ENCODE data around the gene TIMP2. TPM values are rescaled to one million over a fixed set of nuclear protein-coding genes. Genes with fewer than 3 reads are reported as not detected.
A peak's percentile ranks its signal among the peaks of the same experiment; 100 is the strongest.

TIMP2 gene
- total RNA-seq, 4 donors from 2014 or later = 119 to 399 (median 127) TPM

DNA sequence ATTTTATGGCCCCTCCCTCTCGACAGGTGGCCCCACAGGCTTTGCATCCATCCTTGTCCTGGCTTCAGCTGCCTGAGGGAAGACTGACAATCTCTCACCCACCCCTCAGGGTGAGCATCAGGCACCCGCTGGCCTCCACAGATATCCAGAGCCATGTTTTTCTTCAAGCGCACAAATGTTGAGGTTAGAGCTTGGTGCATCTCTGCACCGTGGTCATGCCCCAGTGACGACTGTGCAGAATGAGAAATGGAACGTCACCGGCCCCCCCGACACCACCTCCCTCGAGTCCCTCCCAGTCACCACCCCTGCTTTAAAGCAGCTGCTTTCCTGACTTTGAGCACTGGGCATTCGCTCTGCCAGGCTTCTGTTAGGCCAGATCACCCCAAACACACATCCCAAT, 19.8 kb upstream of the TIMP2 start:
- Histone ChIP-seq H3K9me3 (no peaks in the 10 kb centered on the region), H3K4me3 (no peak overlapping the region), H3K36me3 (no peaks in the 10 kb centered on the region), H3K27me3 (no peaks in the 10 kb centered on the region), H3K4me1 (no peaks in the 10 kb centered on the region), H3K27ac (no peak overlapping the region)
- intact Hi-C loops (cut with DNase I; ENCODE audit: low total_unique reads) = no loop called here
- TF ChIP-seq POLR2A (IDR thresholded peaks at IDR 0.05) = no peak
- TF ChIP-seq, protein P1, sequence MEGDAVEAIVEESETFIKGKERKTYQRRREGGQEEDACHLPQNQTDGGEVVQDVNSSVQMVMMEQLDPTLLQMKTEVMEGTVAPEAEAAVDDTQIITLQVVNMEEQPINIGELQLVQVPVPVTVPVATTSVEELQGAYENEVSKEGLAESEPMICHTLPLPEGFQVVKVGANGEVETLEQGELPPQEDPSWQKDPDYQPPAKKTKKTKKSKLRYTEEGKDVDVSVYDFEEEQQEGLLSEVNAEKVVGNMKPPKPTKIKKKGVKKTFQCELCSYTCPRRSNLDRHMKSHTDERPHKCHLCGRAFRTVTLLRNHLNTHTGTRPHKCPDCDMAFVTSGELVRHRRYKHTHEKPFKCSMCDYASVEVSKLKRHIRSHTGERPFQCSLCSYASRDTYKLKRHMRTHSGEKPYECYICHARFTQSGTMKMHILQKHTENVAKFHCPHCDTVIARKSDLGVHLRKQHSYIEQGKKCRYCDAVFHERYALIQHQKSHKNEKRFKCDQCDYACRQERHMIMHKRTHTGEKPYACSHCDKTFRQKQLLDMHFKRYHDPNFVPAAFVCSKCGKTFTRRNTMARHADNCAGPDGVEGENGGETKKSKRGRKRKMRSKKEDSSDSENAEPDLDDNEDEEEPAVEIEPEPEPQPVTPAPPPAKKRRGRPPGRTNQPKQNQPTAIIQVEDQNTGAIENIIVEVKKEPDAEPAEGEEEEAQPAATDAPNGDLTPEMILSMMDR (IDR thresholded peaks at IDR 0.05) = no peak
- DNase-seq = no peak

DNA sequence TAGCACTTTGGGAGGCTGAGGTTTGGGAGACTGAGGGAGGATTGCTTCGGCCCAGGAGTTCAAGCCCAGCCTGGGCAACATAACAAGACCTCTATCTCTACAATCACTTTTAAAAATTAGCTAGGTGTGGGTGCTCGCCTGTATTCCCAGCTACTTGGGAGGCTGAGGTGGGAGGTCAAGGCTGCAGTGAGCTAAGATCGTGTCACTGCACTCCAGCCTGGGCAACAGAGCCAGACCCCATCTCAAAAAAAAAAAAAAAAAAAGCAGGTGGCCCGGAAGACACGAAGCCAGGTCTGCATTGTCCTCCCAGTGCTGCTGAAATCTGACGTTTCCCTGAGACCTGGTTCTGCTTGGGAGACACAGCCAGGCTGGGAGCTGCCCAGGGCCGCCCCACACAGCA, 18.8 kb upstream of the TIMP2 start:
- Histone ChIP-seq H3K4me3 (no peak overlapping the region), H3K9me3 (no peaks in the 10 kb centered on the region), H3K36me3 (no peaks in the 10 kb centered on the region), H3K27me3 (no peaks in the 10 kb centered on the region), H3K27ac (no peak overlapping the region), H3K4me1 (no peaks in the 10 kb centered on the region)
- intact Hi-C loops (cut with DNase I; ENCODE audit: low total_unique reads) = no loop called here
- DNase-seq = no peak
- no peak for TF ChIP-seq POLR2A (IDR thresholded peaks at IDR 0.05)
- TF ChIP-seq, protein P1 (IDR thresholded peaks at IDR 0.05) = no peak

DNA sequence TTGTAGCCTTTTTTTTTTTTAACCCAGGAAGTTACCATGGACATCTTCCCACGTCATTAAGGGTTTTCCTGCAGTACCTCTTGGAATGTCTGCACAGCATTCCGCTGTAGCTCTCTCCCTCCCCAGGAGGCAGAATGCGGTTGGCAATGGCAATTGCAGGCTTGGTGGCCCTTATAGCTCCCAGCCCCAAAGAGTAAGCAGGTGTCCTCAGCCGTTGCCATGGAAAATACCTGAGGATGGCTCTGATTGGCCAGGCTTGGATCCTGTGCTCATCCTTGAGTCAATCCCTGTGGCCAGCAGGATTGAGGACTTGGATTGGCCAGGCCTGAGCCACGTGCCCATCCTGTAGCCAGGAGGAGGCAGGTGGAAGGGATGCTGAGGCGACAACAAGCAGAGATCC, 15.5 kb upstream of the TIMP2 start:
- no peak for DNase-seq
- Histone ChIP-seq H3K4me3 (no peak overlapping the region), H3K36me3 (no peaks in the 10 kb centered on the region), H3K9me3 (no peaks in the 10 kb centered on the region), H3K27ac (peak overlapping the region in 1 of 2 donors; percentile 66), H3K27me3 (no peaks in the 10 kb centered on the region), H3K4me1 (no peaks in the 10 kb centered on the region)
- intact Hi-C loops (cut with DNase I; ENCODE audit: low total_unique reads) = no loop called here
- TF ChIP-seq POLR2A (IDR thresholded peaks at IDR 0.05) = no peak
- TF ChIP-seq, protein P1 (IDR thresholded peaks at IDR 0.05) = no peak

DNA sequence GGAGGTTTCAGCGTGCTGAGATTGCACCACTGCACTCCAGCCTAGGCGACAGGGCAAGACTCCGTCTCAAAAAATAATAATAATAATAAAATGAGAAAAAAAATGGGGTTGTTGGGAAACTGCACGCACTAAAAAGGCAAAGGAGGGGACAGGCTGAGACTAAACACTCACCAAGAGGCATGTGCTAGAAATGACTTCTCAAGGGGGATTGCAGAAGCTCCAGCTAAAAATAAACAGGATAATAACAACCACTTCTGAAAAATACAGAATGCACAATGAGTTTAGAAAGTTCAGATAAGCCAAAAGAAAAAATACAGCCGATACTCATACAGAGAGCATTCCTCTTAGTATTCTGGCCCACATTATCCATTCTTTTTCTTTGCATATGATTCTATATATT, 15.1 kb upstream of the TIMP2 start:
- Histone ChIP-seq H3K36me3 (no peaks in the 10 kb centered on the region), H3K9me3 (no peaks in the 10 kb centered on the region), H3K27ac (peak overlapping the region in 1 of 2 donors; percentile 66), H3K4me3 (no peak overlapping the region), H3K4me1 (peaks cover under 1 to 1% of the 10 kb centered on the region in 2 donors), H3K27me3 (no peaks in the 10 kb centered on the region)
- no peak for TF ChIP-seq POLR2A (IDR thresholded peaks at IDR 0.05)
- TF ChIP-seq, protein P1 (IDR thresholded peaks at IDR 0.05) = no peak
- intact Hi-C loops (cut with DNase I; ENCODE audit: low total_unique reads) = no loop called here
- DNase-seq = no peak

DNA sequence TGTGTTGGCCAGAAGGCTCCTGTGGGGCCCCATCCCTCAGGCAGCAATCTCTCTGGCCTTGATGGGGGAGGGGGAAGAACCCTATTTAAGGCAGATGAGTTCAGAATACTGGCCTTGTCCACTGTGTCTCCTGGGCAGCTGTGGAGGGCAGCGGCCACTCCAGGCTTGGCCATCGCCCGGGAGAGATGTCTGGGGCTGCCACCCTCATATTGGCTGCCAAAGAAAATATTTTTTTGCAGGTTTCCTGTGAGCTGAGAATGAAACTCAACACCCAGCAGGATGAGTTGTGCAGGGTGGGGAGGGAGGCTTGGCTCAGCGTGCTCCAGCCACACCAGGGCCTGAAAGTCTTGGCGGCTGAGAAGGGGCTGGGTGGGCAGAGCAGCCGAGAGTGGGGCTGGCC, 14.4 kb upstream of the TIMP2 start:
- H3K4me1 ChIP-seq = peaks cover 7% of the 10 kb centered on the region in 2 donors
- no peak overlapping the region for H3K4me3 ChIP-seq
- no peaks in the 10 kb centered on the region for H3K27me3 ChIP-seq
- H3K36me3 ChIP-seq = no peaks in the 10 kb centered on the region
- no peaks in the 10 kb centered on the region for H3K9me3 ChIP-seq
- peak overlapping the region in 1 of 2 donors; percentile 66 for H3K27ac ChIP-seq
- TF ChIP-seq, protein P1 (IDR thresholded peaks at IDR 0.05) = no peak
- no peak for TF ChIP-seq POLR2A (IDR thresholded peaks at IDR 0.05)
- intact Hi-C loops (cut with DNase I; ENCODE audit: low total_unique reads) = no loop called here
- no peak for DNase-seq

Data from uterus (tissue), 4 donors.